Activated CD8-positive, alpha-beta T cell treated with anti-CD3 and anti-CD28 coated beads for 36 hours (primary cell): Measurements from ENCODE around the gene TMOD4. TPM values are rescaled to one million over a fixed set of nuclear protein-coding genes. Genes with fewer than 3 reads are reported as not detected.
A peak's percentile ranks its signal among the peaks of the same experiment; 100 is the strongest.

Experiments
- ATAC-seq: fragments of 200-7000 bp; cut with Tn5 transposase; one replicate; pipeline ENCODE4 v1.10.0; 2021; ENCODE audit warnings: mild to moderate bottlenecking, moderate library complexity
- CTCF ChIA-PET: fragments of 350-600 bp; sonication (Branson Sonifier 250); formaldehyde crosslinking; loops from one replicate; lab custom pipeline; 2021; ENCODE audit warnings: antibody characterized with exemption; lab: Charles Lee
- POLR2A ChIA-PET: fragments of 350-600 bp; sonication (Branson Sonifier 250); formaldehyde crosslinking; loops from one replicate; lab custom pipeline; 2021; ENCODE audit warnings: antibody characterized with exemption; lab: Charles Lee
- DNase-seq: peaks from one replicate; pipeline ENCODE4 v3.0.0-alpha.2; 2020
- H3K27ac Mint-ChIP-seq: one replicate; pipeline ENCODE4 v1.8.0; 2021; ENCODE audit warnings: mild to moderate bottlenecking, mixed read lengths
- H3K27me3 Mint-ChIP-seq: one replicate; pipeline ENCODE4 v1.8.0; 2021; ENCODE audit warnings: mixed read lengths
- H3K36me3 Mint-ChIP-seq: one replicate; pipeline ENCODE4 v1.8.0; 2021; ENCODE audit warnings: low read depth, mixed read lengths
- H3K4me1 Mint-ChIP-seq: one replicate; pipeline ENCODE4 v1.8.0; 2021; ENCODE audit warnings: low read depth, mixed read lengths
- H3K4me3 Mint-ChIP-seq: one replicate; pipeline ENCODE4 v1.8.0; 2021; ENCODE audit warnings: mild to moderate bottlenecking, moderate library complexity, mixed read lengths
- H3K9me3 Mint-ChIP-seq: one replicate; pipeline ENCODE4 v1.8.0; 2021; ENCODE audit warnings: mixed read lengths
- CTCF ChIP-seq: fragments of 200-600 bp; IDR thresholded peaks from one replicate; pipeline ENCODE4 v1.8.0; 2022; ENCODE audit warnings: antibody characterized with exemption, mild to moderate bottlenecking
- intact Hi-C: fragments of 100-400 bp; cut with micrococcal nuclease; formaldehyde crosslinking; loops from one replicate; pipeline ENCODE4 v1.10.0; 2022
- total RNA-seq, 2 experiments: library from RNA; stranded (reverse); gene quantifications; one replicate each; pipeline ENCODE4 v1.2.3, GENCODE V29; 2021

Gene TMOD4
- total RNA-seq, 2 experiments from 2014 or later: 1.9 to 2.5 TPM

- ChIA-PET POLR2A (interaction anchor here (0.6 to 3.3 kb wide), 8 partner anchors 9 to 183 kb away, joined by 3 to 25 read pairs (median 3); partner anchors contain the start of genes PSMD4, TNFAIP8L2 and VPS72), CTCF (interaction anchor here (1.1 to 2.6 kb wide), 6 partner anchors 9 to 171 kb away, joined by 3 to 13 read pairs (median 4); partner anchors contain the start of genes TNFAIP8L2 and VPS72)
- Mint-ChIP-seq H3K4me1 (peaks cover 44% of the 10 kb centered on the region), H3K27me3 (no peaks in the 10 kb centered on the region), H3K36me3 (peaks cover 48% of the 10 kb centered on the region), H3K4me3 (peak overlapping the region; percentile 91), H3K9me3 (no peaks in the 10 kb centered on the region), H3K27ac (peak overlapping the region; percentile 94)
- DNase-seq: peak; percentile 23
- TF ChIP-seq CTCF: no peak
- peak; percentile 0 for ATAC-seq
- intact Hi-C loops: no loop called here
Measured at GRCh38 chr1:151166505-151166956, 9.2 kb downstream of the TMOD4 start.

DNA sequence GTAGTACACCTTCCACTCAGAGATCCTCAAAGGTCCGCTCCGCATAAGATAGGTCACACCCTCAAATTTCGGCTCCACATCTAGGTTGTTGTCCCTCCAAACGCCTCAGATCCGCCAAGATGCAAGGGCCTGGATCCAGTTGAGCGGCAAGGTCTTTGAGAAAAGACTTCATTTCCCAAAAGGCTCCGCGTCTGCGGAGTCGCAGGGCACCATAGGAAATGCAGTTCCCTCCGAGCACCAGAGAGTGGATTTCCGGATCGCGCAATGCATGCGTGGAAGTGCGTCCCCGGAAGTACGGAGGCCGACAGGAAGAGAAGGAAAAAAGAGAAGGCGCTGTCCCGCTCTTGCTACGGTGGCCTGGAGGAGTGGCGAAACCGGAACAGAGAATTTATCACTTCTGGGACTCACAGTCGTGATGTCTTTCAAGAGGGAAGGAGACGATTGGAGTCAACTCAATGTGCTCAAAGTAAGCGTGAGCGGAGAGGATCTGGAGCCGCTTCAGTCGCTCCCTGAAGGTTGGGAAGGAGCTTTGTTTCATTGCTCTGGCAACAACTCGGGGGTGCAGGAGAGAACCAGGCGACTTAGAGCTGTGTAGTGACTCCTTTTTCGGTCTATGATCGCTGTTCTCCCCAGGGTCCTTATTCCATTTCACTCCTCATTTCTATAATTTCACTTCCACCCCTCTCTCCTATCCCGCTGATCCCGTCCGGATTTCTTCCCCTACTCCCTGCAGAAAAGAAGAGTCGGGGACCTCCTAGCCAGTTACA, 9.9 kb downstream of the TMOD4 start, which contains the start of the genes LYSMD1 and SCNM1:
Gene LYSMD1, minus strand, starts transcription at position 165 of the 767 bp plus-strand sequence. CDS start 644 bp downstream, outside the sequence.
Gene SCNM1, plus strand, starts transcription at position 407 of the 767 bp plus-strand sequence. Its CDS starts 9 bp downstream, at position 416.
- H3K27ac Mint-ChIP-seq: peak within 1 kb of the TSS; percentile 94
- H3K4me1 Mint-ChIP-seq: peaks cover 46% of the 10 kb centered on the region
- CTCF ChIA-PET: interaction anchor here (1.1 to 2.6 kb wide), 5 partner anchors 9 to 86 kb away, joined by 3 to 13 read pairs (median 5); partner anchors contain the start of genes TNFAIP8L2 and VPS72
- POLR2A ChIA-PET: interaction anchor here (0.6 to 3.3 kb wide), 9 partner anchors 8 to 182 kb away, joined by 3 to 25 read pairs (median 3); partner anchors contain the start of genes PSMD4, TNFAIP8L2 and VPS72
- peak; percentile 97 for ATAC-seq
- intact Hi-C loops: loop anchor here (1.0 kb wide), 1 partner anchor 10 kb away; the partner anchor contains the start of gene TNFAIP8L2
- no peak for TF ChIP-seq CTCF
- peak within 1 kb of the TSS; percentile 91 for H3K4me3 Mint-ChIP-seq
- DNase-seq: peak; percentile 98
- no peaks in the 10 kb centered on the region for H3K9me3 Mint-ChIP-seq
- no peaks in the 10 kb centered on the region for H3K27me3 Mint-ChIP-seq
- H3K36me3 Mint-ChIP-seq: peaks cover 49% of the 10 kb centered on the region

GRCh38 chr1:151165281-151165737, 10.5 kb downstream of the TMOD4 start:
- POLR2A ChIA-PET: interaction anchor here (0.9 to 3.3 kb wide), 4 partner anchors 8 to 141 kb away, joined by 3 to 25 read pairs (median 12); partner anchors contain the start of genes TNFAIP8L2 and VPS72
- peaks cover 53% of the 10 kb centered on the region for H3K4me1 Mint-ChIP-seq
- ATAC-seq: peak; percentile 1

DNA sequence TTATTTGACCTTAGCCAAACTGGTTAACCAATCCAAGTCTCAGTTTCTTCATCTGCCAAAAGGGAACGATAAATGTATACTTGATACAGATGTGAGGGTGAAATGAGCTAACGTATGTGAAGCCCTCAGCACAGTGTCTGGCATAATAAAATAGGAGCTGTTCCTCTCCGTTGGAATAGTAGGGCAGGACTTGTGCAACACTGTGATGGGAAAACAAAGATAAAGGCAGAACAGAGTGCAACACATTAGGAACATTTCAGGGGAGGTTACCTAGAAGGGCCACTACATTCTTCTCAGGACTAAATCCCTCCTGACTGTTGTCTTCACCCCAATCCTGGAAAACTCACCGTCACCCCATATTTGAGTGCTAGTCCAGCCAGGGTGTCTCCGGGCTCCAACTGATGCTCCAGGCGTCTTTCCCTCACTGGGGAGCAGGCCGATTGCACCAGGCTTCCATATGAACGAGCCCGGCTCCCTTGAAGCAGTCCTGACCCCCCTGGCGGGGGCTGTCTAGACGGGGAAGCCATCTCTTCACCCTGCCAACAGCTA, 11.0 kb downstream of the TMOD4 start:
- ATAC-seq (no peak), DNase-seq (no peak)
- Mint-ChIP-seq H3K36me3 (peaks cover 53% of the 10 kb centered on the region), H3K27ac (peak overlapping the region; percentile 94), H3K27me3 (no peaks in the 10 kb centered on the region), H3K9me3 (no peaks in the 10 kb centered on the region), H3K4me3 (peak overlapping the region; percentile 91), H3K4me1 (peaks cover 57% of the 10 kb centered on the region)
- intact Hi-C loops: loop anchor here (1.0 kb wide), 1 partner anchor 9 kb away; the partner anchor contains the start of gene TNFAIP8L2
- ChIA-PET CTCF (interaction anchor here (0.9 to 2.4 kb wide), 2 partner anchors 8 to 65 kb away, joined by 6 to 7 read pairs; partner anchors contain the start of gene TNFAIP8L2), POLR2A (interaction anchor here (0.9 to 3.3 kb wide), 4 partner anchors 7 to 141 kb away, joined by 3 to 25 read pairs (median 12); partner anchors contain the start of genes TNFAIP8L2 and VPS72)
- no peak for TF ChIP-seq CTCF

More at GRCh38 chr1:151165281-151165737, 10.5 kb downstream of the TMOD4 start:
- Mint-ChIP-seq H3K4me3 (peak overlapping the region; percentile 91), H3K27me3 (no peaks in the 10 kb centered on the region), H3K9me3 (no peaks in the 10 kb centered on the region), H3K36me3 (peaks cover 54% of the 10 kb centered on the region), H3K27ac (peak overlapping the region; percentile 94)
- TF ChIP-seq CTCF: no peak
- DNase-seq: peak; percentile 18
- intact Hi-C loops: loop anchor here (1.0 kb wide), 1 partner anchor 9 kb away; the partner anchor contains the start of gene TNFAIP8L2
- CTCF ChIA-PET: interaction anchor here (0.9 to 1.7 kb wide), 2 partner anchors 9 to 10 kb away, joined by 3 to 6 read pairs; partner anchors contain the start of gene TNFAIP8L2
